ENCODE results near the gene CYCS. TPM values are rescaled to one million over a fixed set of nuclear protein-coding genes. Genes with fewer than 3 reads are reported as not detected.
A peak's percentile ranks its signal among the peaks of the same experiment; 100 is the strongest.

Gene CYCS
- total RNA-seq, 1 experiment from 2014 or later: 224 TPM

GRCh38 chr7:25101817-25102216, 23.2 kb downstream of the CYCS start:
- no peak overlapping the region for H3K9ac ChIP-seq (ENCODE audit: low read length)
- H2AFZ ChIP-seq (ENCODE audit: low read depth, low read length, poor library complexity, severe bottlenecking): no peak overlapping the region
- H3K4me2 ChIP-seq (ENCODE audit: low read length): no peak overlapping the region
- BruUV-seq (replicated peaks): no TSS peak
- H3K9me3 ChIP-seq (ENCODE audit: control insufficient read depth in 1 of 2, insufficient read depth in 1 of 2, low read depth in 1 of 2, low read length in 2 of 2): no peaks in the 10 kb centered on the region
- no peak overlapping the region for H3K27ac ChIP-seq (ENCODE audit: low read depth, low read length)
- intact Hi-C loops (cut with micrococcal nuclease): no loop called here
- ChIA-PET RAD21 (ENCODE audit: low non-redundant PET in 1 of 2, low total read pairs in 2 of 2, uncharacterized antibody in 2 of 2, unreplicated experiment in 2 of 2) (no interaction called here), POLR2A (interaction anchor here (1.0 kb wide), 1 partner anchor 24 kb away, joined by 6 read pairs; the partner anchor contains the start of gene CYCS), CTCF (interaction anchor here (1.8 kb wide), 1 partner anchor 289 kb away, joined by 8 read pairs; no protein-coding TSS in a partner anchor)
- TF ChIP-seq CEBPB (IDR thresholded peaks at IDR 0.05; ENCODE audit: low read depth) (no peak), CTCF (IDR thresholded peaks at IDR 0.05 in 2 of 3, conservative IDR thresholded peaks at IDR 0.05 in 1 of 3; ENCODE audit: borderline replicate concordance in 1 of 3, insufficient read depth in 1 of 3, low read depth in 2 of 3, low read length in 2 of 3) (no peak)
- H3K36me3 ChIP-seq (ENCODE audit: control insufficient read depth in 1 of 2, insufficient read depth in 2 of 2, low read length in 2 of 2): no peaks in the 10 kb centered on the region
- no peaks in the 10 kb centered on the region for H3K27me3 ChIP-seq (ENCODE audit: insufficient read depth, low read length)
- H3K9me2 ChIP-seq (ENCODE audit: insufficient read depth): no peaks in the 10 kb centered on the region
- DNase-seq (ENCODE audit: low read depth, low spot score) (no peak), ATAC-seq (no peak)
- H3K4me3 ChIP-seq (replicated peaks in 1 of 2; ENCODE audit: low read depth in 1 of 2, low read length in 2 of 2): no peak overlapping the region
- no peaks in the 10 kb centered on the region for H4K20me1 ChIP-seq (ENCODE audit: insufficient read depth)
- peaks cover 0 to 6% of the 10 kb centered on the region in 2 experiments; a peak in 1 of 4 replicates for H3K4me1 ChIP-seq (ENCODE audit: control insufficient read depth in 1 of 2, insufficient read depth in 2 of 2, low read length in 2 of 2)
- no peaks in the 10 kb centered on the region for H3K79me2 ChIP-seq (ENCODE audit: insufficient read depth, low read length)

DNA sequence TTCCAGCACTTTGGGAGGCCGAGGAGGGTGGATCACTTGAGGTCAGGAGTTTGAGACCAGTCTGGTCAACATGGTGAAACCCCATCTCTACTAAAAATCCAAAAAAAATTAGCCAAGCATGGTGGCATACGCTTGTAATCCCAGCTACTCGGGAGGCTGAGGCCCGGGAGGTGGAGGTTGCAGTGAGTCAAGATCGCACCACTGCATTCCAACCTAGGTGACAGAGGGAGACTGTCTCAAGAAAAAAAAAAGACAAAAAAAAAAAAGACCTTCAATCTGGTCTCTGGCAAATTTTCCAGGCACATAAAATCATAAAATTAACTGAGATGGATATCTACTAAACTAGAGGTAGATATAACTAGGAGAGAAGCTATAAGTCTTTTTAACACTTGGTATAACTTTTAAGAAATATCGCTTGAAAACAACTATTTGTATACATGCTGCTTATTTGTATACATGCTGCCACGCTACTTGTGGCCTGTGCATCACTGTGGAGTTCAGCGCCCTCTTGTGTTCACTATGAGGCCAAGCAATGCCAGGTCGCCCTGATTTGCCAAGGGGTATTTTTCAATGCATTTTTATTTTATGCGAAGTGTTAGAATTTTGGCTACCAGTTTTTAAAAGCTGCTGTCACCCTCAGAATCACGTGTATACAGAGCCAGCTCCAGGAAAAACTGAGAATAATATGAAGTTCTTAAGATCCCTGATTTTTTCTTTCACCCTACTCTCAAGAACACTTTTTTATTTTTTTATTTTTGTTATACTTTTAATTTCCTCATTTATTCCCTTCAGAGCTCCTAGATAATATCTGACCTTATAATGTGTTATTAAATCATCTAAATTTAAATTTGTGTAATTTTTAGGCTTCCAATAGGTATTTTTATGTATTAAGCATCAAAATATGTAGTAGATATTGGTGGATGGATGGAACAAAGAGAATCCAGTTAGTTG, 26.7 kb downstream of the CYCS start:
- no peaks in the 10 kb centered on the region for H3K9me3 ChIP-seq (ENCODE audit: control insufficient read depth in 1 of 2, insufficient read depth in 1 of 2, low read depth in 1 of 2, low read length in 2 of 2)
- no peaks in the 10 kb centered on the region for H3K36me3 ChIP-seq (ENCODE audit: control insufficient read depth in 1 of 2, insufficient read depth in 2 of 2, low read length in 2 of 2)
- H3K4me2 ChIP-seq (ENCODE audit: low read length): peak overlapping the region; percentile 47
- POLR2A ChIA-PET: interaction anchor here (1.0 kb wide), 1 partner anchor 26 kb away, joined by 3 read pairs; no protein-coding TSS in a partner anchor
- H3K27ac ChIP-seq (ENCODE audit: low read depth, low read length): no peak overlapping the region
- no peaks in the 10 kb centered on the region for H3K27me3 ChIP-seq (ENCODE audit: insufficient read depth, low read length)
- peak; percentile 70 for DNase-seq (ENCODE audit: low read depth, low spot score)
- H3K4me1 ChIP-seq (ENCODE audit: control insufficient read depth in 1 of 2, insufficient read depth in 2 of 2, low read length in 2 of 2): peaks cover 2 to 25% of the 10 kb centered on the region in 2 experiments; a peak in 3 of 4 replicates
- H3K9me2 ChIP-seq (ENCODE audit: insufficient read depth): no peaks in the 10 kb centered on the region
- peak overlapping the region; percentile 96 for H2AFZ ChIP-seq (ENCODE audit: low read depth, low read length, poor library complexity, severe bottlenecking)
- RAD21 ChIA-PET (ENCODE audit: low non-redundant PET in 1 of 2, low total read pairs in 2 of 2, uncharacterized antibody in 2 of 2, unreplicated experiment in 2 of 2): no interaction called here
- ATAC-seq: peak; percentile 80
- no TSS peak for BruUV-seq (replicated peaks)
- TF ChIP-seq RAD21 (IDR thresholded peaks at IDR 0.05; ENCODE audit: low read depth): peak; percentile 93
- no peak for TF ChIP-seq POLR2A (IDR thresholded peaks at IDR 0.05; ENCODE audit: borderline replicate concordance, extremely low read depth, insufficient read depth, insufficient read length)
- TF ChIP-seq CTCF (IDR thresholded peaks at IDR 0.05 in 2 of 3, conservative IDR thresholded peaks at IDR 0.05 in 1 of 3; ENCODE audit: borderline replicate concordance in 1 of 3, insufficient read depth in 1 of 3, low read depth in 2 of 3, low read length in 2 of 3): peak; percentile 81 to 98 (median 87)
- H4K20me1 ChIP-seq (ENCODE audit: insufficient read depth): no peaks in the 10 kb centered on the region
- no peak overlapping the region for H3K4me3 ChIP-seq (replicated peaks in 1 of 2; ENCODE audit: low read depth in 1 of 2, low read length in 2 of 2)
- no peak overlapping the region for H3K9ac ChIP-seq (ENCODE audit: low read length)
- CTCF ChIA-PET: interaction anchor here (0.6 to 2.4 kb wide), 6 partner anchors 10 to 379 kb away, joined by 3 to 10 read pairs (median 3); a partner anchor contains a TSS
- intact Hi-C loops (cut with micrococcal nuclease): loop anchor here (1.0 to 10.0 kb wide), 6 partner anchors 214 to 1234 kb away; no protein-coding TSS in a partner anchor
- H3K79me2 ChIP-seq (ENCODE audit: insufficient read depth, low read length): no peaks in the 10 kb centered on the region
